Fibroblast of skin of abdomen (primary cell): ENCODE data around the gene NEDD4L.
A peak's percentile ranks its signal among the peaks of the same experiment; 100 is the strongest.
"Not testable (repeated sequence)": the region's sequence is repeated elsewhere in the genome, so short reads cannot be mapped to it uniquely, and the experiment has no call there.

Experiments
- DNase-seq: peaks from one replicate; pipeline ENCODE4 v3.0.0-alpha.2; 2013

NEDD4L gene

GRCh38 chr18:58432050-58432727 lies 388.2 kb downstream of the NEDD4L start:
- DNase-seq, result no peak

DNA sequence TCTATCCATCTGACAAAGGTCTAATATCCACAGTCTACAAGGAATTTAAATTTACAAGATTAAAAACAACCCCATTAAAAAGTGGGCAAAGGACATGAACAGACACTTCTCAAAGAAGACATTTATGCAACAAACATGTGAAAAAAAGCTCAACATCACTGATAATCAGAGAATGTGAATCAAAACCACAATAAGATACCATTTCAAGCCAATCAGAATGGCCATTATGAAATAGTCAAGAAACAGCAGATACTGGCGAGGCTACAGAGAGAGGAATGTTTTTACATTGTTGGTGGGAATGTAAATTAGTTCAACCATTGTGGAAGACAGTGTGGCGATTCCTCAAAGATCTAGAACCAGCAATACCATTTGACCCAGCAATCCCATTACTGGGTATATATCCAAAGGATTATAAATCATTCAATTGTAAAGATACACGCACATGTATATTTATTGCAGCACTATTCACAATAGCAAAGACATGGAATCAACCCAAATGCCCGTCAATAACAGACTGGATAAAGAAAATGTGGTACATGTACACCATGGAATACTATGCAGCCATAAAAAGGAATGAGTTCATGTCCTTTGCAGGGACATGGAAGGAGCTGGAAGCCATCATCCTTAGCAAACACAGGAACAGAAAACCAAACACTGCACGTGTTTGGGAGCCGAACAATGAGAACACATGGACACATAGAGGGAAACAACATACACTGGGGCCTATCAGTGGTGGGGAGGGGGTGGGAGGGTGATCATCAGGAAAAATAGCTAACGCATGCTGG lies 391.4 kb downstream of the NEDD4L start:
- DNase-seq, result not testable (repeated sequence)

DNA sequence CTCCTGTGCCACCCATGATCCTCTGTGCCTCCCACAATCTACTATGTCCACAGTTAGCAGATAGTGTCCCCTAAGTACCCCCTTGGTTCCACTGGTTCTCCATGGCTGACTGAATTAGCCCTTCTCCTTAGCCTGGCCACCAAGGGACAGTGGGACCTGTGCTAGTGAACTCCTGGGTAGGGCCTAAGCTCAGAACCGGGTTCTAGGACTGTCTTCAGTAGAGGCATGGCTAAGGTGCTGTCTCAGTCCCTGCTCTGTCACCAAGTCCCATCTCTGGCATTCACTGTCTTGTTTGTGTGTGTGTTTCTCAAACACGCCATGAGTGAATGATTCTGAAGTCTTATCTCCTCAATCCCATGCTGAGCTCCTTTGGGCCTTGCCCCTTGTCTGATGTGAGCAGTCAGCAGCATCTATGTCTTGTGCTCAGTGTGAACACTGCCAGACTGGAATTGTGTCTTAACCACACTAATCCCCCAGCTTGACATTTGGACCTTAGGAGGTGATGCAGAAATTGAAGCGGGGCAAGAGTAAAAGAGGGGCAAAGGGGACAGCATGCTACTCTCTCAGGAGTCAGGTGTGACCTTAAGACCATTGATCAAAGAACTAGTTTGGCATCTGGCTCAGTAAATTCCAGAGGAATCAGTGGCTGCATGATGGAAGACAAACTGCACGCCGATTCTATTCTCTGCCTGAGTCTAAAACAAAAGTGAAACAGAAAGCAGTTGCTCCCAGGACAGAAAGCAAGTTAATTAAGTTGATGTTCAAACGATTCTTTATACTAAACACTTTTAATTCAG lies 394.3 kb downstream of the NEDD4L start:
- peak; percentile 20 for DNase-seq

- no peak for DNase-seq
Observed at GRCh38 chr18:58438958-58439300, 394.9 kb downstream of the NEDD4L start.

DNA sequence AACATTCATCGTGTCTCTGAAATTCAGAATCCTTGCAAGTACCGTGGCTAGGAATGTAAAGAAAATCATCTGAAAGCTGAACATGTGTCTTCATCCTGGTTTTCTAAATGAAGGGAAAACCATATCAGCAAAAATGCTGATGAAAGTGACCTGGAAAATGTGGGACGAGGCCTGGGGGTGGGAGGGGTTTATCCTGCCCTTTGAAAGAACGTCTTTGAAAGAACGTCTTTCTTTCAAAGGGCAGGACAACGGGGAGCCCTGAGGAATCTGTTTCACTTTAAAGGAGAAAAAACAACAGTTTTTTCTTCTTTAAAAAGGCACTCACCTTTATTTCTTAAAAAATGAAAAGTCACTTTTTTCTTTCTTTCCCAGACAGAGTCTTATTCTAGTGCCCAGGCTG lies 399.6 kb downstream of the NEDD4L start:
- no peak for DNase-seq

GRCh38 chr18:58446391-58447060 lies 402.5 kb downstream of the NEDD4L start:
- no peak for DNase-seq

DNA sequence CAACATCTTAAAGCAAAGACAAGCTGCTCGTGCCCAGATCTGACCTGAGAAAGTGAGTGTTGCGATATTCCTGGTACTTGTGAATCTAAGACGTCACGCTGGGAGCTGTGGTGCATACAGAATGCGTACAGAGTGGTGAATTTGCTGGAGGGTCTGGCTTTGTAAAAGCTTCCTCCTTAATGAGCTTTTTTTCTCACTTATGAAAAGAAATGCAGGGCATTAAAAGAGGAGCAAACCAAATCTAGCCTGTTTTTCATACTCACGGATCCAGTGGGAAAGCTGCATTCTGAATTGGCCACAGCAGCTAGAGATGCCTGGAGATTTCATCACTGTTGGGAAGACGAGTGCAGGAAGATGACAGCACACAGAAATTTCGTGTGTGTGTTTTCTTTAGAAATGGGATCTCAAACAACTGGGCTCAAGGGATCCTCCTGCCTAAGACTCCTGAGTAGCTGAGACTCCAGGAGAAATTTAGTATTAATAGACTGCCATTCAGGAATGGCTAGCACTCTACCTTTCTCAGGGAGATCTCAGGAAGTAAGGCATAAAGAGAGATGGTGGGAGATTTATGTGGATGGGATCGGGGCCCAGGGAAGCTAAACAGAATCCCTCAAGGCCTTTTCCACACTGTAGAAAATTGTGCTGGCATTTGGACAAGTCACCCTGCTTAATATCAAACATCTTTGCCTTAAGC lies 403.5 kb downstream of the NEDD4L start:
- peak; percentile 28 for DNase-seq

DNA sequence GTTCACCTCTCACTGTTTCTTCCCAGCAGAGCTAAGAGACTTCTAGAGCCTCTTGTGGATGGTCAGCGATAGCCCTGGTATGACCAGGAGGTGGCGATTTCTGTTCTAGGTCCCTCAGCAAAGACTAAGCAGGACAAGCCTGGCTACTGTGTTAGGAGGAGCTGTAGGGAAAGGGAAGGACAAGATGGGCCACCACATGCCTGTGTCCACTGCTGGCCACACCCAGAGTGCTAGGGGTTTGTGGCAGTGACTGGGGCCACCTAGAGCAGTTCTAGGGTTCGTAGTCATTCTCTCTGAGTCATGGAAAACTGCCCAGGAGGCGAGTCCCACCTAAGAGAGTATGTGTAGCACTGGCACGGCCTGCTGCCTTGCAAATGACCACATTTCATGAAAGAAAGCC lies 405.4 kb downstream of the NEDD4L start:
- no peak for DNase-seq
